Measurements from ENCODE around the gene CHST6. TPM values are rescaled to one million over a fixed set of nuclear protein-coding genes. Genes with fewer than 3 reads are reported as not detected.

The CHST6 gene
- total RNA-seq, 1 experiment from 2014 or later = 0.91 TPM

DNA sequence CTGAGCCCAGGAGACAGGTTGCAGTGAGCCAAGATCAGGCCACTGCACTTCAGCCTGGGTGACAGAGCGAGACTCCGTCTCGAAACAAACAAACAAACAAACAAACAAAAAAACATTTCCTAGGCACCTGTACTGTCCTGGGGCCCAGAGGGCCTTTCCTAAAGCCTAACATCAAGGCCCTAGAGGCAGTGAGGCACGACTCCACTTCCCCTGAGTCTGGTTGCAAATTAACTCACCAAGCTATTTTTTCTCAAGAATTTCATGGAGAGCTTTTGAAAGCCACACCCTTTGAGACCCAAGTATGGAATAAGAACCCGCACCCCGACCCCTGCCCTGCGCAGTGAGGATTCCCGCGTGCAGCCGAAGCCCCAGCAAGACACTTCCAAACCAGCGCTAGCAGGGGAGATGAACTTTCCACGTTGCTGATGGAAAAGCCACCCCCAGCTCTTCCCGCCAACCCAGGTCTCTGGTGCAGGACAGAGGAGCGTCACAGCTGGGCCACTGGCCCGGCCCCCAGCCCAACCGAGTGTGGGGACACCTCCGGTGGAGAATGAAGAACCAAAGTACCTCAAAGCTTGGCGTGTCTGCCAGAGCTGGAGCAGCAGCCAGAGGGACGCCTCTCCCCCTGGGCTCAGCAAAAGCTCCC lies 39.4 kb upstream of the CHST6 start:
- Histone ChIP-seq H3K9me2 (replicated peaks; ENCODE audit: low read length) (no peaks in the 10 kb centered on the region), H3K79me2 (ENCODE audit: low read length) (no peaks in the 10 kb centered on the region), H3K9ac (ENCODE audit: low read length) (no peak overlapping the region), H3K27ac (ENCODE audit: low read length) (no peak overlapping the region), H3K9me3 (ENCODE audit: low read length) (no peaks in the 10 kb centered on the region), H3K27me3 (ENCODE audit: low read length) (no peaks in the 10 kb centered on the region), H2AFZ (ENCODE audit: low read length) (no peak overlapping the region), H3K36me3 (ENCODE audit: low read depth, low read length) (no peaks in the 10 kb centered on the region), H3F3A (ENCODE audit: low read length, unreplicated experiment) (no peaks in the 10 kb centered on the region), H3K4me1 (ENCODE audit: insufficient read depth, low read length) (no peaks in the 10 kb centered on the region), H3K4me3 (ENCODE audit: low read length) (no peak overlapping the region), H3K4me2 (ENCODE audit: low read length) (no peak overlapping the region), H4K20me1 (ENCODE audit: low read length) (no peaks in the 10 kb centered on the region)
- intact Hi-C loops (cut with micrococcal nuclease) = no loop called here
- ChIA-PET POLR2A (ENCODE audit: unreplicated experiment) (interaction anchor here (0.6 kb wide), 1 partner anchor 81 kb away, joined by 3 read pairs; no protein-coding TSS in a partner anchor), CTCF (no interaction called here)
- ATAC-seq (no peak), DNase-seq (no peak)
- TF ChIP-seq CTCF (conservative IDR thresholded peaks at IDR 0.05; ENCODE audit: low read depth, low read length) (no peak), EZH2 (IDR thresholded peaks at IDR 0.05; ENCODE audit: low read length, unreplicated experiment) (no peak), EZH2phosphoT487 (IDR thresholded peaks at IDR 0.05; ENCODE audit: borderline replicate concordance, low read length) (no peak)
- BruUV-seq (replicated peaks) = no TSS peak

DNA sequence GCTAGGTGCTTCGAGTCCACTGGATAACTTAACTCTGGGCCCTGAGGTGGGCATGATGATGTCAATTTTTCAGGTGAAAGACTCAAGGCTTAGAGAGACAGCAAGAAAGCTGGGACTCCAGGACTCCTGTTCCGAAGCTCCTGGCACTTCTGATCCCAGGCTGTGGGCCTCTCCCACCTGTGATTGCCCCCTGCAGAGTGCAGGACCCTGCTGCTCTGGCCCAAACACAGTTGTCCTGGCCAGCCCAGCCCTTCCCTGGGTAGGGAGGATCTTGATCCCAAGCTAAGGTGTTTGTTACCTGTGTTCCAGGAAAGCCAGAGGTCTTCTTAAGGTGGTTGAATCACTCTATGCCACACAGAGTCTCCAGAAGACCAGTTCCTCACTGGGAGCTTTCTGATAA lies 37.5 kb upstream of the CHST6 start:
- H3K79me2 ChIP-seq (ENCODE audit: low read length) = no peaks in the 10 kb centered on the region
- POLR2A ChIA-PET (ENCODE audit: unreplicated experiment) = no interaction called here
- H3K4me3 ChIP-seq (ENCODE audit: low read length) = no peak overlapping the region
- no peaks in the 10 kb centered on the region for H3K9me2 ChIP-seq (replicated peaks; ENCODE audit: low read length)
- H3F3A ChIP-seq (ENCODE audit: low read length, unreplicated experiment) = no peaks in the 10 kb centered on the region
- no peak overlapping the region for H3K4me2 ChIP-seq (ENCODE audit: low read length)
- no peaks in the 10 kb centered on the region for H3K36me3 ChIP-seq (ENCODE audit: low read depth, low read length)
- ATAC-seq (no peak), DNase-seq (no peak)
- BruUV-seq (replicated peaks) = no TSS peak
- intact Hi-C loops (cut with micrococcal nuclease) = no loop called here
- CTCF ChIA-PET = interaction anchor here (0.6 kb wide), 1 partner anchor 15 kb away, joined by 3 read pairs; no protein-coding TSS in a partner anchor
- H3K9me3 ChIP-seq (ENCODE audit: low read length) = no peaks in the 10 kb centered on the region
- H3K9ac ChIP-seq (ENCODE audit: low read length) = no peak overlapping the region
- no peak for TF ChIP-seq EZH2phosphoT487 (IDR thresholded peaks at IDR 0.05; ENCODE audit: borderline replicate concordance, low read length)
- no peak for TF ChIP-seq CTCF (conservative IDR thresholded peaks at IDR 0.05; ENCODE audit: low read depth, low read length)
- TF ChIP-seq EZH2 (IDR thresholded peaks at IDR 0.05; ENCODE audit: low read length, unreplicated experiment) = no peak
- no peaks in the 10 kb centered on the region for H3K27me3 ChIP-seq (ENCODE audit: low read length)
- no peaks in the 10 kb centered on the region for H4K20me1 ChIP-seq (ENCODE audit: low read length)
- no peaks in the 10 kb centered on the region for H3K4me1 ChIP-seq (ENCODE audit: insufficient read depth, low read length)
- H3K27ac ChIP-seq (ENCODE audit: low read length) = no peak overlapping the region
- H2AFZ ChIP-seq (ENCODE audit: low read length) = no peak overlapping the region

GRCh38 chr16:75532142-75532765 lies 37.0 kb upstream of the CHST6 start:
- Histone ChIP-seq H3F3A (ENCODE audit: low read length, unreplicated experiment) (no peaks in the 10 kb centered on the region), H4K20me1 (ENCODE audit: low read length) (no peaks in the 10 kb centered on the region), H3K79me2 (ENCODE audit: low read length) (no peaks in the 10 kb centered on the region), H3K4me1 (ENCODE audit: insufficient read depth, low read length) (no peaks in the 10 kb centered on the region), H3K27me3 (ENCODE audit: low read length) (no peaks in the 10 kb centered on the region), H3K9ac (ENCODE audit: low read length) (no peak overlapping the region), H2AFZ (ENCODE audit: low read length) (no peak overlapping the region), H3K27ac (ENCODE audit: low read length) (no peak overlapping the region), H3K4me2 (ENCODE audit: low read length) (no peak overlapping the region), H3K9me3 (ENCODE audit: low read length) (no peaks in the 10 kb centered on the region), H3K36me3 (ENCODE audit: low read depth, low read length) (no peaks in the 10 kb centered on the region), H3K4me3 (ENCODE audit: low read length) (no peak overlapping the region), H3K9me2 (replicated peaks; ENCODE audit: low read length) (no peaks in the 10 kb centered on the region)
- no peak for DNase-seq
- POLR2A ChIA-PET (ENCODE audit: unreplicated experiment) = no interaction called here
- ATAC-seq = no peak
- intact Hi-C loops (cut with micrococcal nuclease) = no loop called here
- no TSS peak for BruUV-seq (replicated peaks)
- TF ChIP-seq CTCF (conservative IDR thresholded peaks at IDR 0.05; ENCODE audit: low read depth, low read length) (no peak), EZH2 (IDR thresholded peaks at IDR 0.05; ENCODE audit: low read length, unreplicated experiment) (no peak), EZH2phosphoT487 (IDR thresholded peaks at IDR 0.05; ENCODE audit: borderline replicate concordance, low read length) (no peak)
- CTCF ChIA-PET = interaction anchor here (0.6 kb wide), 1 partner anchor 15 kb away, joined by 3 read pairs; no protein-coding TSS in a partner anchor
